ENCODE data around the gene FHIT. TPM values are rescaled to one million over a fixed set of nuclear protein-coding genes. Genes with fewer than 3 reads are reported as not detected.

The FHIT gene
- total and polyA plus RNA-seq, 4 donors = 2.6 to 21.3 (median 8.7) TPM

DNA sequence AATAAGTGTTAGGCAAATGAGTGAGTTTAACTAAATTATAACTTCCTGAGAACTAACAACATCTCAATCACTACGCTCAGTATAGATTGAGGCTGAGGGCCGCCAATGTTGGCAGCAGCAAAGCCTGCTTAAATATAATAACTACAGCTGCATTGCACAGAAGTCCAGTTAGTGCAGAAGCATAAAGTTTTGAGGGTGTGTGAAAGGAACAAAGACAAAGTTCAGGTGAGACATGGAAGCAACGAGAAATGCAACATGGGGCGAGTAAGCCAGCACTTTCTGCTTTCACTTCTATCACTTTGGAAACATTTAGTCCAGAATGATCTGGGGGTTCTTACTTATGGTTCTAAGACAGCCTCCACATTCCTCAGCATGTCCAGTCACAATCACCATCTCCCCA is 1149.1 kb downstream of the FHIT start:
- TF ChIP-seq, protein P1, sequence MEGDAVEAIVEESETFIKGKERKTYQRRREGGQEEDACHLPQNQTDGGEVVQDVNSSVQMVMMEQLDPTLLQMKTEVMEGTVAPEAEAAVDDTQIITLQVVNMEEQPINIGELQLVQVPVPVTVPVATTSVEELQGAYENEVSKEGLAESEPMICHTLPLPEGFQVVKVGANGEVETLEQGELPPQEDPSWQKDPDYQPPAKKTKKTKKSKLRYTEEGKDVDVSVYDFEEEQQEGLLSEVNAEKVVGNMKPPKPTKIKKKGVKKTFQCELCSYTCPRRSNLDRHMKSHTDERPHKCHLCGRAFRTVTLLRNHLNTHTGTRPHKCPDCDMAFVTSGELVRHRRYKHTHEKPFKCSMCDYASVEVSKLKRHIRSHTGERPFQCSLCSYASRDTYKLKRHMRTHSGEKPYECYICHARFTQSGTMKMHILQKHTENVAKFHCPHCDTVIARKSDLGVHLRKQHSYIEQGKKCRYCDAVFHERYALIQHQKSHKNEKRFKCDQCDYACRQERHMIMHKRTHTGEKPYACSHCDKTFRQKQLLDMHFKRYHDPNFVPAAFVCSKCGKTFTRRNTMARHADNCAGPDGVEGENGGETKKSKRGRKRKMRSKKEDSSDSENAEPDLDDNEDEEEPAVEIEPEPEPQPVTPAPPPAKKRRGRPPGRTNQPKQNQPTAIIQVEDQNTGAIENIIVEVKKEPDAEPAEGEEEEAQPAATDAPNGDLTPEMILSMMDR (IDR thresholded peaks at IDR 0.05; ENCODE audit: control extremely low read depth, extremely low read depth) = no peak
- Histone ChIP-seq H3K27ac (ENCODE audit: low read depth in 1 of 2, low read length in 1 of 2) (no peak overlapping the region), H3K27me3 (ENCODE audit: control insufficient read depth in 3 of 3, insufficient read depth in 3 of 3, low read length in 2 of 3) (no peaks in the 10 kb centered on the region), H3K36me3 (ENCODE audit: control insufficient read depth in 4 of 4, insufficient read depth in 4 of 4, low read length in 4 of 4) (no peaks in the 10 kb centered on the region), H3K9me3 (ENCODE audit: control insufficient read depth in 4 of 4, insufficient read depth in 3 of 4, low read length in 3 of 4) (no peaks in the 10 kb centered on the region), H3K4me1 (ENCODE audit: control insufficient read depth in 5 of 5, insufficient read depth in 5 of 5, low read length in 5 of 5) (peaks cover 0 to 20% (median 0%) of the 10 kb centered on the region in 5 donors), H3K4me3 (no peak overlapping the region), H3K9ac (ENCODE audit: insufficient read depth in 1 of 2, low read length in 2 of 2) (no peak overlapping the region)
- ATAC-seq (ENCODE audit: insufficient read depth, low FRiP score) = no peak
- 90% methylated on average over 4 of the region's 4 CpGs for WGBS, 2 donors
- peak in 1 of 3 donors; percentile 21 for DNase-seq

DNA sequence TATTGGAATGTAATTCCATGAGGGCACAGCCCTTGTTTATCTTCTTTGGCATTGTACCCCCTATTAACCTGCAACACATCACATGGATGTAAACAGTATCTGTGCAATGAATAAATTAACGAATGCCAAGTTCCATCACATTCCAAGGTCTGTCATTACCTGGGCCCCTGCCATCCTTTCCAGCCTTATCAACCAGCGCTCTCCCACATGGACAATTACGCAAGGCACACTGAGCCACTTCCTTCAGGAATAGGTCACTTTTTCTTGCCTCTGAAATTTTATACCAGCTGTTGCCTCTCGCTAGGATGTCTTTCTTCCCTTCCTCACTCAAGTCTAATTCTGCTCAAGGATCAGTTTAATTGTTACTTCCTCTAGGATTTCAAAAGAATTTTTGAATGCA is 1149.6 kb downstream of the FHIT start:
- Histone ChIP-seq H3K27ac (ENCODE audit: low read depth in 1 of 2, low read length in 1 of 2) (no peak overlapping the region), H3K4me1 (ENCODE audit: control insufficient read depth in 5 of 5, insufficient read depth in 5 of 5, low read length in 5 of 5) (peaks cover 0 to 20% (median 0%) of the 10 kb centered on the region in 5 donors), H3K27me3 (ENCODE audit: control insufficient read depth in 3 of 3, insufficient read depth in 3 of 3, low read length in 2 of 3) (no peaks in the 10 kb centered on the region), H3K9ac (ENCODE audit: insufficient read depth in 1 of 2, low read length in 2 of 2) (no peak overlapping the region), H3K36me3 (ENCODE audit: control insufficient read depth in 4 of 4, insufficient read depth in 4 of 4, low read length in 4 of 4) (no peaks in the 10 kb centered on the region), H3K9me3 (ENCODE audit: control insufficient read depth in 4 of 4, insufficient read depth in 3 of 4, low read length in 3 of 4) (no peaks in the 10 kb centered on the region), H3K4me3 (no peak overlapping the region)
- TF ChIP-seq, protein P1 (IDR thresholded peaks at IDR 0.05; ENCODE audit: control extremely low read depth, extremely low read depth) = no peak
- WGBS, 2 donors = 69 to 72% methylated on average over 4 of the region's 4 CpGs
- DNase-seq (peak; percentile 30 to 73 (median 62)), ATAC-seq (ENCODE audit: insufficient read depth, low FRiP score) (no peak)

DNA sequence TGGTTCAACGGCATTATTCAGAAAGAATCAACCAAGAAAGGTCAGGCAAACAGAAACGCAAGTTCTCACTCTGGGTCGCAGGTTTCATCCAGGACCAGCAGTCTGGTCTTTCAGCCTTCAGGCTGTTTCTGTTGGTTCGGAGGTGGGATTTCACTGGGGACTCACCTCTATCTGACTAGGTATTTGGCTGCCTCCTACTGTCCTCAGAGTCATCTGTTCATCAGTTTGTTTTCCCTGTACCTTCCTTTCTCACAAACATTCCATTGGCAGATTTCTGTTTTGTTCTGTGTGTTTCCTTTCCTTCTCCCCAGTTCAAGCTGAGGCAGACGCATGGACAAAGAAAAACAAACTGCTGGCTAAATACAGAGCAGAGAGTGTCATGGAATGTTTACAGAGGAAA is 1154.8 kb downstream of the FHIT start:
- H3K9ac ChIP-seq (ENCODE audit: insufficient read depth in 1 of 2, low read length in 2 of 2) = no peak overlapping the region
- peaks cover 0 to 2% (median 0%) of the 10 kb centered on the region in 5 donors for H3K4me1 ChIP-seq (ENCODE audit: control insufficient read depth in 5 of 5, insufficient read depth in 5 of 5, low read length in 5 of 5)
- H3K9me3 ChIP-seq (ENCODE audit: control insufficient read depth in 4 of 4, insufficient read depth in 3 of 4, low read length in 3 of 4) = peaks cover 0 to 5% (median 0%) of the 10 kb centered on the region in 4 donors
- 78 to 88% methylated on average over 5 of the region's 5 CpGs for WGBS, 2 donors
- no peaks in the 10 kb centered on the region for H3K36me3 ChIP-seq (ENCODE audit: control insufficient read depth in 4 of 4, insufficient read depth in 4 of 4, low read length in 4 of 4)
- DNase-seq (peak in 2 of 3 donors; percentile 46), ATAC-seq (ENCODE audit: insufficient read depth, low FRiP score) (no peak)
- H3K27me3 ChIP-seq (ENCODE audit: control insufficient read depth in 3 of 3, insufficient read depth in 3 of 3, low read length in 2 of 3) = no peaks in the 10 kb centered on the region
- H3K27ac ChIP-seq (ENCODE audit: low read depth in 1 of 2, low read length in 1 of 2) = no peak overlapping the region
- TF ChIP-seq, protein P1 (IDR thresholded peaks at IDR 0.05; ENCODE audit: control extremely low read depth, extremely low read depth) = no peak
- no peak overlapping the region for H3K4me3 ChIP-seq

DNA sequence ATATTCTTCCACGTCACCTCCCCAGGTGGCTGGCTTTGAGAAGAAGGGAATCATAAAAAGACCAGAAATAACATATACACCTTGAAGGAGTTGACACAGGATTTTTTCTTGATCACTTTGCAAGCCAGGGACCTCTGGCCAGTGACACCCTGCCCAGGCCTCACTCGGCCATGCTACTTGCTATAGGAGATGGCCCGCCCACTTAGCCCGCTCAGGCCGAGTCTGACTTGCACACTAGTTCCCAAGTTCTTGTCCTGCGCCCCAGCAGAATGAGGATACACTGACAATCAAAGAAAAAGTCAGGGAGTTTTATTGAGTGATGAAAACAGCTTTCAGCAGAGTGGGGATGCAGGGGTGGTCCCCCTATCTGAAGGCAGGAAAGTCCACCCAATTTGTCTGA is 1155.3 kb downstream of the FHIT start:
- Histone ChIP-seq H3K27ac (ENCODE audit: low read depth in 1 of 2, low read length in 1 of 2) (no peak overlapping the region), H3K9ac (ENCODE audit: insufficient read depth in 1 of 2, low read length in 2 of 2) (no peak overlapping the region), H3K36me3 (ENCODE audit: control insufficient read depth in 4 of 4, insufficient read depth in 4 of 4, low read length in 4 of 4) (no peaks in the 10 kb centered on the region), H3K4me1 (ENCODE audit: control insufficient read depth in 5 of 5, insufficient read depth in 5 of 5, low read length in 5 of 5) (no peaks in the 10 kb centered on the region), H3K4me3 (no peak overlapping the region), H3K9me3 (ENCODE audit: control insufficient read depth in 4 of 4, insufficient read depth in 3 of 4, low read length in 3 of 4) (peaks cover 0 to 5% (median 0%) of the 10 kb centered on the region in 4 donors), H3K27me3 (ENCODE audit: control insufficient read depth in 3 of 3, insufficient read depth in 3 of 3, low read length in 2 of 3) (no peaks in the 10 kb centered on the region)
- 94 to 95% methylated on average over 6 of the region's 6 CpGs for WGBS, 2 donors
- ATAC-seq (ENCODE audit: insufficient read depth, low FRiP score) (no peak), DNase-seq (no peak)
- TF ChIP-seq, protein P1 (IDR thresholded peaks at IDR 0.05; ENCODE audit: control extremely low read depth, extremely low read depth) = no peak

Data from lung (tissue), 12 donors.